Measurements from ENCODE around the gene DGKI. TPM values are rescaled to one million over a fixed set of nuclear protein-coding genes. Genes with fewer than 3 reads are reported as not detected.

DGKI gene
- total and polyA plus RNA-seq, 2 of the 13 experiments (the other 11 are each of a cell fraction or from before 2014, with no cell fraction given): 0.09 to 0.17 TPM

DNA sequence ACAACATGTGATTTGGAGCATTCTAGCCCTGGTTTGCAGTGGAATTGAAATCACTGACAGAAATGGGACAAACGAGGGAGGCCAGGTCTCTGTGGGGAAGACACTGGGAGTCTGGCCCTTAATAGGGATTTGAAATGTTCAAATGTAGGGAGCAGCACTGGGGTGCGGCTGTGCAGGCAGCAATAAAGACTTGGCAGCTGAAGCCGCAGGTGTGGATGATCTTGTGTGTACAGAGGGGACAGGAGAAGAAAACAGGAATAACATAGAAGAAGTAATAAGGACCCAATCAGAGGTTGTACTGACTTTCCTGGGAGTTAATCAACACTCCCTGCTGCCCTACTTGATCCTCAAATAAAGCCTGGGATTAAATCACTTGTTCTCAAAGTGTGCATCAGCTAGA lies 375.6 kb downstream of the DGKI start:
- H3K9ac ChIP-seq (ENCODE audit: insufficient read depth, low read depth, low read length): no peak overlapping the region
- H3K4me2 ChIP-seq (ENCODE audit: low read depth, low read length): no peak overlapping the region
- H3K9me3 ChIP-seq (ENCODE audit: low read length): no peaks in the 10 kb centered on the region
- DNase-seq (ENCODE audit: low spot score) (no peak), FAIRE-seq (no peak), ATAC-seq (no peak)
- no peak overlapping the region for H3K4me3 ChIP-seq (replicated peaks in 1 of 3; ENCODE audit: insufficient read depth in 1 of 3, low read depth in 2 of 3, low read length in 3 of 3)
- BruUV-seq (replicated peaks): no TSS peak
- H3K27me3 ChIP-seq (ENCODE audit: control insufficient read depth in 1 of 2, insufficient read depth in 2 of 2, low read length in 2 of 2): peaks cover 0 to 2% of the 10 kb centered on the region in 2 experiments; a peak in 1 of 5 replicates
- in situ Hi-C loops (cut with HindIII; ENCODE audit: extremely low pct_ligation_motif_present, low pct_unique_long_range_greater_than_20kb) (no loop called here), intact Hi-C loops (cut with micrococcal nuclease; ENCODE audit: unreplicated experiment) (no loop called here)
- POLR2A ChIA-PET: no interaction called here
- TF ChIP-seq NFYC (CRISPR knock-in tag; IDR thresholded peaks at IDR 0.05) (no peak), CBX5 (CRISPR knock-in tag; IDR thresholded peaks at IDR 0.05; ENCODE audit: borderline replicate concordance) (no peak), ZNF788 (CRISPR knock-in tag; IDR thresholded peaks at IDR 0.05; ENCODE audit: borderline replicate concordance) (no peak), GPN1 (CRISPR knock-in tag; IDR thresholded peaks at IDR 0.05; ENCODE audit: borderline replicate concordance) (no peak), REPIN1 (CRISPR knock-in tag; IDR thresholded peaks at IDR 0.05; ENCODE audit: borderline replicate concordance, low read depth) (no peak), ZNF776 (CRISPR knock-in tag; IDR thresholded peaks at IDR 0.05) (no peak), ZNF451 (CRISPR knock-in tag; IDR thresholded peaks at IDR 0.05) (no peak), ARNT2 (CRISPR knock-in tag; IDR thresholded peaks at IDR 0.05; ENCODE audit: low read depth) (no peak), ZNF432 (CRISPR knock-in tag; IDR thresholded peaks at IDR 0.05; ENCODE audit: borderline replicate concordance) (no peak)
- TF ChIP-seq, protein P1, sequence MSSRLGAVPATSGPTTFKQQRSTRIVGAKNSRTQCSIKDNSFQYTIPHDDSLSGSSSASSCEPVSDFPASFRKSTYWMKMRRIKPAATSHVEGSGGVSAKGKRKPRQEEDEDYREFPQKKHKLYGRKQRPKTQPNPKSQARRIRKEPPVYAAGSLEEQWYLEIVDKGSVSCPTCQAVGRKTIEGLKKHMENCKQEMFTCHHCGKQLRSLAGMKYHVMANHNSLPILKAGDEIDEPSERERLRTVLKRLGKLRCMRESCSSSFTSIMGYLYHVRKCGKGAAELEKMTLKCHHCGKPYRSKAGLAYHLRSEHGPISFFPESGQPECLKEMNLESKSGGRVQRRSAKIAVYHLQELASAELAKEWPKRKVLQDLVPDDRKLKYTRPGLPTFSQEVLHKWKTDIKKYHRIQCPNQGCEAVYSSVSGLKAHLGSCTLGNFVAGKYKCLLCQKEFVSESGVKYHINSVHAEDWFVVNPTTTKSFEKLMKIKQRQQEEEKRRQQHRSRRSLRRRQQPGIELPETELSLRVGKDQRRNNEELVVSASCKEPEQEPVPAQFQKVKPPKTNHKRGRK (CRISPR knock-in tag; IDR thresholded peaks at IDR 0.05): no peak
- no peak overlapping the region for H2AFZ ChIP-seq (ENCODE audit: low read length)
- 0% methylated on average over 3 of the region's 3 CpGs for WGBS (ENCODE audit: low lambda C conversion rate)
- no peaks in the 10 kb centered on the region for H3K79me2 ChIP-seq (ENCODE audit: insufficient read depth, low read length)
- H4K20me1 ChIP-seq (ENCODE audit: insufficient read depth, low read length): no peaks in the 10 kb centered on the region
- no peak overlapping the region for H3K27ac ChIP-seq (ENCODE audit: extremely low read length, insufficient read depth, low read length)
- H3K4me1 ChIP-seq (ENCODE audit: insufficient read depth, low read length): no peaks in the 10 kb centered on the region
- CTCF ChIA-PET (ENCODE audit: low intra/inter-chr PET ratio, low total read pairs): no interaction called here
- no peaks in the 10 kb centered on the region for H3K36me3 ChIP-seq (replicated peaks in 1 of 2; ENCODE audit: control insufficient read depth in 1 of 2, insufficient read depth in 2 of 2, low read length in 2 of 2)
